Ecto neural progenitor cell (in vitro differentiated cells): ENCODE data around the gene RING1.

ENCODE experiments used
- DNase-seq: peaks from one replicate; pipeline ENCODE4 v3.0.0-alpha.2; 2018; ENCODE audit warnings: low spot score

Gene RING1

GRCh38 chr6:33171880-33172687 lies 36.2 kb upstream of the RING1 start:
- no peak for DNase-seq

DNA sequence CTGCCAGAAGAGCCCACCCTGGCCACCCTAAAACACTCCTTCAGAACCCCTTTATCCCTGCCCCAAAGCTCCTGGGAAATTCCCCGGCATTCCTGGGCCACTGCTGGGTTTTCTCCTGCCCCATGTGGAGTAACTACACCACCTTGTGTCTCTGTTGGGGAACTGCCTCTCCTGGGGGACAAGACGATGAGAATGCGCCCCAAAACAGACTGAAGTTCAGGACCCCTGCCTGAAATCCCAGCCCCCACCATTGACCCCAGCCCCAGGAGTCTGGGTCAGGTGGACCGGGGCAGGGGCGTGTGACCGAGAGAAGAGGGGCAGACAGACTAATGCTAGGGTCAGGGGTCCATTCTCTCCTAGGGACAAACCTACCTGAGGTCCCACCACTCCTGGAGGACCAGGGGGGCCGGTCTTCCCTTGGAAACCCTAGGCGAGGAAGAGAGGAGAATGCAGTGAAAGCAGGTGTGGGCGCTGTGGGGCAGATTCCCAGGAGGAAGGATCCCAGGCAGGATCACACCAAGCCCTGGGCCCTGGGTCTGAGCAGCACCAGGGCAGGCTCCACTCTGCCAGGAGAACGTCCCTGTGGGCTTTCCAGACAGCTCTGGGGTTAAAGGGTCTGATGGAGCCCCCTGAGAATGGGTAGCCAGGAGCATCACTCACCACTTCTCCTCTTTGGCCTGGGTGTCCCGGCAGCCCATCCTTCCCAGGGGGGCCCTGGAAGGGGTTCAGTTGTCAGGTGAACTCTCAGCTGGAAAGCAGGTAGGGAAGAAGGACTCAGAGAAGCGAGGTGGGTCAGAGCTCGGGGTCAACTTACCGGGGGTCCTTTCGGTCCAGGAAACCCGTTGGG lies 35.4 kb upstream of the RING1 start:
- DNase-seq, result no peak

- no peak for DNase-seq
These were observed 34.6 kb upstream of the RING1 start for GRCh38 chr6:33173535-33174180.

GRCh38 chr6:33174784-33175183 lies 33.5 kb upstream of the RING1 start:
- DNase-seq, result no peak

- no peak for DNase-seq
These were observed 32.7 kb upstream of the RING1 start for GRCh38 chr6:33175436-33176069.

DNA sequence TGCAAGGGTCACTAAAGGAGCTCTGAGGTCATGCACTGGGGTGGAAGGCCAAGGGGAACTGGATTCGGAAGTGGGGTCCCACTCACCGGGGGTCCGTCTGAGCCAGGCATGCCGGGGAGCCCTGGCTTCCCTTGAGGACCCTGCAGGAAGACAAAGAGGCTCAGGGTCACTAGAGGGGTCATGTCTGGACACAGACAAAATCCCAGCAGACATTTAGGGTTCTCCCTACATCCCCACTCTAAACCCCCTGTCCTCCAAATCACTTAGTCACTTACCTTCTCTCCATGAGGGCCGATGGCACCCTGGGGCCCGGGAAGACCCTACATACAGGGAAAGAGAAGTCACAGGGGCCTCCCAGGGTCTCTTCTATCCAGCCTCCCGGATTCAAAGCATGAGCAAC lies 31.4 kb upstream of the RING1 start:
- no peak for DNase-seq

- no peak for DNase-seq
These were observed 30.5 kb upstream of the RING1 start for GRCh38 chr6:33177552-33178446.

- DNase-seq, result no peak
These were observed 29.4 kb upstream of the RING1 start for GRCh38 chr6:33178755-33179475.

DNA sequence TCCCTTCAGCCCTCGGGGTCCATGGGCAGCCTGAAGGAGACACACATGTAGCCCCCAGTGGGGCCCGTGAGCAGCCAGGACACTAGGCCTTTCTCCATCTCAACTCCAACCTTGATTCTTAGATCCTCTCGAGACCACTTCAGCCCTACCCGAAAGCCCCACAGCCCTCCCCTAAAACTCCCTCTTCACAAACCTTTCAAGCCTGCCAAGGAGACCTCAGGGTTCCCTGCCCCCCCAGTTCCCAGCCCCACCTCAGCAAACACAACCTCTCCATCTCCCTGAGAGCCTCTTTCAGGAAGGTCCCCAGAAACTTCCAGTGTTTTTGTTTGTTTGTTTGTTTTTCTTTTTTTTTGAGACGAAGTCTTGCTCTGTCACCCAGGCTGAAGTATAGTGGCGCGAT lies 27.2 kb upstream of the RING1 start:
- no peak for DNase-seq

GRCh38 chr6:33183071-33183683 lies 25.1 kb upstream of the RING1 start:
- no peak for DNase-seq

GRCh38 chr6:33185190-33185589 lies 23.1 kb upstream of the RING1 start:
- DNase-seq, result no peak

DNA sequence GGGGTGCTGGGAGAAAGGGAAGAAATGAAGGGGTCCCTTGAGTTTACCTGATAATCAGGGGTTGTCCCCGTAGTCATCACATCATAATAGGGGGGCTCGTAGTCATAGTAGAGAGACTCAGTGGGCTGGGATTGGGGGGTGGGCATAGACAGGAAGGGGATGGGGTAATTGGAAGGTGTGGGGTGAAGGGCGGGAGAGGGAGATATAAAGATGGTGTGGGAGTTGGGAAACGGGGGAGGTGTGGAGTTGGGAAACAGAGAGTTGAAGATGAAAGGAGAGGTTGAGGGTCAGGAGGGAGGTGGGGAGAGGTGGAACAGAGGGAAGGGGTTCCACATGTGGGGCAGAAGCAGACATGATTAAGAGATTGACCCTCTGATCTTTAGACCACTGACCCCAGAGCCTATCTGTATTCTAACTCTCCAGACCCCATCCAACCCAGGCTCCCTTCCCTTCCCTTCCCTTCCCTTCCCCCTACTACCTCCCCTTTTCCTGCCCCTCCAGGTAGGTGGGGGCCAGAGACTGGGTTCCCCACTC lies 22.6 kb upstream of the RING1 start:
- no peak for DNase-seq

- DNase-seq, result no peak
These were observed 20.5 kb upstream of the RING1 start for GRCh38 chr6:33187809-33188208.

DNA sequence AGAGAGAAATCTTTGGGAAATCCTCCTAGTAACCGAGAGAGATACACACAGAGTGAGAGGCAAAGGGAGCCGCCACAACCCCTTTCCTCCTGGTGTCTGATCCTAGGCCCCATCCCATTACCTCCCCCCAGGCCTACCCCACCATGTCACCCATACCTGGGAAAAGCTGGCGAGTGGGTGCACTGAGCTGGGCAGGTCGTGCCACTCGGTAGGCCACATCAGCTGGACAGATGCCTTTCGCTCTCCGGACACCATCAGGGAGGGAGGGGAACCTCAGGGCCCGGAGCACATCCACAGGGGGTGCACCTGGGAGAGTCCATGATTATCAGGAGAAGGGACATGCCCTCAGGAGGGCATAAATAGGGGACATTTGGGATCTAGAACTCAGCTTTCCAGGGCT lies 19.1 kb upstream of the RING1 start:
- DNase-seq, result no peak

- DNase-seq, result no peak
These were observed 18.5 kb upstream of the RING1 start for GRCh38 chr6:33189625-33190448.

DNA sequence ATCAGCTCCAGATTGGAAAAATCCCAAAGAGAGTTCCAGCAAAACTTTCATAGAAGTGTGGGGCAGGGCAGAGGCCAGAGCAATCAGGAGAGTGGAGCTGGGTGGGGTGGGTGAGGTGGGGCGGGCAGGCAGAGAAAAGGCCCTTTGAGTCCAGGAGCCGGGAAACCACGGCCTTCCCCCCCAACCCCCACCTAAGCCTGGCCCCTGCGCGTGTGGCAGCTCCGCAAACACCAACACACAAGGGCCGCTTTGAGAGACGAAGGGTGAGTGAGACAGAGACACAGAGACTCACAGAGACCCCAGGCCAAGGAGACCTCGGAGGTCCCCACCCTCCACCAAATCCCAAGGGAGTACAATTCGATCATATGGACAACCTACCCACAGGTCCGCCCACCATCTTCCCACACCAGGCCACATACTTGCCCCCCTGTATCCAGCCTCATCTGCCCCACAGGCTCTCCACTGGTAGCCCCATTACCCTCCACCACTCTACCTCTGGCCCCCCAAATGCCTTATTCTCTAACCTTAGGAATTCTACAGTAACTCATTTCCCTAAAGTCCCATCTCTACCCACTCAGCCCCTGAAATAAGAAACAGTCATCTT lies 17.7 kb upstream of the RING1 start:
- DNase-seq, result no peak

DNA sequence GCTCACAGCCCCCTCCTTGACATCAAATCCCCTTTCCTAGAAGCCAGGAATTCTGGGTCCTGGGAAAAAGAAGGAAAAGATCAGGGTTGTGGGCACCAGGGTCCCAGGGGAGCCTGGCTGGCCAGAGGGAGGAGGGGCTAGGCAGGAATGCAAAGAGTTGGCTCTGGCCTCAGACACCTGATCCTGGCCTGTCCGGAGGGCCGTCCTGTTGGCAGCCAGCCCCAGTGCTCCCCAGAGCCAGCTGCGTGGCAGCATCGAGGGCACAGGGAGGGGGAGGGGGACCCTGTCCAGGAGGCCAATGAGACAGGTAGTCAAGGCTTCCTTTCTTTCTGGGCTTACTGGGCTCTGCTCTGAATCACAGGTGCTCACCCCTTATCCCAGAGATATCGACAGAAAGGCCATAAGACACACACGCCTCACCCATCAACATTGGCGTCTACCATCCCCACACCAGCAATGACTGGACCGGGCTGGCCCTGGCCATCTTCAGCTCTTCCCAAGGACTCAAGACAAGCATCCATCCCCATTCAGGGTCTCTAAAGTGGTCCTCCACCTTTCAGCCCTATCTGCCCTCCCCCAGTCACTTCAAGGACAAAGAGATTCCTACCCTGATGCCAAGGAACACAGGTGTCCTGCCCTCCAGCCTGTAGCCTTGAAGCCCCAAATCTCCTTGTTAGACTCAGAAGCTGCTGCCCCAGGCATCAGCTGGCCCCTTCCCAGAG lies 16.8 kb upstream of the RING1 start:
- no peak for DNase-seq

- DNase-seq, result no peak
These were observed 16.1 kb upstream of the RING1 start, which contains the start of gene COL11A2 for GRCh38 chr6:33192105-33192646. TSS of gene COL11A2 (minus strand) at chr6:33192467. CDS start at chr6:33192240, 227 bp downstream.
